Effector memory CD4-positive, alpha-beta T cell (primary cell): ENCODE results near the gene AGBL2.
A peak's percentile ranks its signal among the peaks of the same experiment; 100 is the strongest.
"Not testable (repeated sequence)": the region's sequence is repeated elsewhere in the genome, so short reads cannot be mapped to it uniquely, and the experiment has no call there.

Experiments used
- DNase-seq, 3 donors: peaks; one replicate each; pipeline ENCODE4 v3.0.0-alpha.2; 2020
- H3K27ac ChIP-seq: 2 replicates; pipeline ENCODE4 v1.7.0; 2013; ENCODE audit warnings: mild to moderate bottlenecking, low read length, moderate library complexity; ENCODE audit not compliant: insufficient read depth, poor library complexity, severe bottlenecking
- H3K27me3 ChIP-seq: replicated peaks from 2 replicates; pipeline ENCODE4 v1.7.0; 2013; ENCODE audit warnings: mild to moderate bottlenecking, low read length; ENCODE audit not compliant: insufficient read depth, control insufficient read depth, poor library complexity, severe bottlenecking
- H3K36me3 ChIP-seq: 2 replicates; pipeline ENCODE4 v1.7.0; 2013; ENCODE audit warnings: mild to moderate bottlenecking, low read length, moderate library complexity; ENCODE audit not compliant: control insufficient read depth, insufficient read depth
- H3K4me1 ChIP-seq: 2 replicates; pipeline ENCODE4 v1.7.0; 2013; ENCODE audit warnings: low read length, mild to moderate bottlenecking; ENCODE audit not compliant: control insufficient read depth, insufficient read depth, poor library complexity, severe bottlenecking
- H3K4me3 ChIP-seq: 2 replicates; pipeline ENCODE4 v1.7.0; 2013; ENCODE audit warnings: low read length, low read depth, mild to moderate bottlenecking; ENCODE audit not compliant: insufficient read depth, poor library complexity, severe bottlenecking
- H3K9me3 ChIP-seq: 2 replicates; pipeline ENCODE4 v1.7.0; 2013; ENCODE audit warnings: mild to moderate bottlenecking, low read length, moderate library complexity; ENCODE audit not compliant: control insufficient read depth
- total RNA-seq, 3 donors: gene quantifications; one replicate each; lab custom pipeline; 2026; lab: John Stamatoyannopoulos, UW

AGBL2 gene
- 2.9 to 4.5 (median 2.9) reads per million in 3 donors for total RNA-seq

GRCh38 chr11:47715082-47715669, at the start of gene AGBL2:
Gene AGBL2, minus strand, starts transcription at chr11:47715369. Its CDS starts 719 bp downstream, at chr11:47714650.
- Histone ChIP-seq H3K4me3 (peak within 1 kb of the TSS; percentile 73), H3K27ac (peak within 1 kb of the TSS; percentile 82), H3K9me3 (no peaks in the 10 kb centered on the region), H3K27me3 (no peaks in the 10 kb centered on the region), H3K36me3 (peaks cover 27% of the 10 kb centered on the region), H3K4me1 (peaks cover 7% of the 10 kb centered on the region)
- DNase-seq, result peak; percentile 68 to 77 (median 76)

- not testable (repeated sequence) for H3K4me3 ChIP-seq, H3K27ac ChIP-seq, H3K9me3 ChIP-seq, H3K27me3 ChIP-seq, H3K4me1 ChIP-seq, DNase-seq
- peaks cover 64% of the 10 kb centered on the region for H3K36me3 ChIP-seq
Measured at GRCh38 chr11:47759291-47759690, 44.1 kb upstream of the AGBL2 start.

GRCh38 chr11:47756208-47756607, 41.0 kb upstream of the AGBL2 start:
- H3K4me3 ChIP-seq, result no peak overlapping the region
- no peaks in the 10 kb centered on the region for H3K4me1 ChIP-seq
- DNase-seq, result no peak
- H3K27ac ChIP-seq, result no peak overlapping the region
- no peaks in the 10 kb centered on the region for H3K27me3 ChIP-seq
- H3K9me3 ChIP-seq, result no peaks in the 10 kb centered on the region
- peaks cover 66% of the 10 kb centered on the region for H3K36me3 ChIP-seq

GRCh38 chr11:47750725-47751124, 35.6 kb upstream of the AGBL2 start:
- no peak for DNase-seq
- H3K27me3 ChIP-seq, result no peaks in the 10 kb centered on the region
- H3K4me1 ChIP-seq, result no peaks in the 10 kb centered on the region
- H3K36me3 ChIP-seq, result peaks cover 80% of the 10 kb centered on the region
- H3K27ac ChIP-seq, result no peak overlapping the region
- H3K4me3 ChIP-seq, result no peak overlapping the region
- no peaks in the 10 kb centered on the region for H3K9me3 ChIP-seq

- not testable (repeated sequence) for H3K4me1 ChIP-seq, H3K9me3 ChIP-seq, H3K27me3 ChIP-seq, H3K4me3 ChIP-seq, H3K27ac ChIP-seq, DNase-seq
- peaks cover 76% of the 10 kb centered on the region for H3K36me3 ChIP-seq
Measured at GRCh38 chr11:47742494-47742893, 27.3 kb upstream of the AGBL2 start.

- not testable (repeated sequence) for H3K4me1 ChIP-seq, H3K27ac ChIP-seq, H3K27me3 ChIP-seq, DNase-seq, H3K4me3 ChIP-seq, H3K9me3 ChIP-seq
- H3K36me3 ChIP-seq, result peaks cover 60% of the 10 kb centered on the region
Measured at GRCh38 chr11:47737817-47738216, 22.6 kb upstream of the AGBL2 start.

- H3K27me3 ChIP-seq, result no peaks in the 10 kb centered on the region
- DNase-seq, result no peak
- no peaks in the 10 kb centered on the region for H3K9me3 ChIP-seq
- H3K27ac ChIP-seq, result no peak overlapping the region
- H3K4me3 ChIP-seq, result no peak overlapping the region
- H3K4me1 ChIP-seq, result no peaks in the 10 kb centered on the region
- peaks cover 82% of the 10 kb centered on the region for H3K36me3 ChIP-seq
Measured at GRCh38 chr11:47732271-47732670, 17.1 kb upstream of the AGBL2 start.

- Histone ChIP-seq H3K36me3 (peaks cover 90% of the 10 kb centered on the region), H3K4me1 (no peaks in the 10 kb centered on the region), H3K27me3 (no peaks in the 10 kb centered on the region), H3K9me3 (no peaks in the 10 kb centered on the region), H3K27ac (no peak overlapping the region), H3K4me3 (no peak overlapping the region)
- DNase-seq, result no peak
Measured at GRCh38 chr11:47731475-47731874, 16.3 kb upstream of the AGBL2 start.

- no peak overlapping the region for H3K27ac ChIP-seq
- H3K9me3 ChIP-seq, result no peaks in the 10 kb centered on the region
- DNase-seq, result no peak
- no peaks in the 10 kb centered on the region for H3K4me1 ChIP-seq
- no peak overlapping the region for H3K4me3 ChIP-seq
- no peaks in the 10 kb centered on the region for H3K27me3 ChIP-seq
- peaks cover 89% of the 10 kb centered on the region for H3K36me3 ChIP-seq
Measured at GRCh38 chr11:47726878-47727514, 11.8 kb upstream of the AGBL2 start.

GRCh38 chr11:47726118-47726442, 10.9 kb upstream of the AGBL2 start:
- no peaks in the 10 kb centered on the region for H3K4me1 ChIP-seq
- no peaks in the 10 kb centered on the region for H3K9me3 ChIP-seq
- H3K27ac ChIP-seq, result no peak overlapping the region
- DNase-seq, result no peak
- H3K36me3 ChIP-seq, result peaks cover 86% of the 10 kb centered on the region
- no peak overlapping the region for H3K4me3 ChIP-seq
- no peaks in the 10 kb centered on the region for H3K27me3 ChIP-seq
